Activated T-cell treated with anti-CD3 and anti-CD28 coated beads for 4 hours (primary cell): ENCODE measurements around the gene FAM181A.

Experiments used
- DNase-seq: peaks from one replicate; pipeline ENCODE4 v3.0.0-alpha.2; 2020

Gene FAM181A

GRCh38 chr14:93926873-93927799 lies at the start of gene FAM181A:
TSS of gene FAM181A (plus strand) at chr14:93927344. CDS start at chr14:93928286, 942 bp downstream.
- no peak for DNase-seq

GRCh38 chr14:93878212-93878611 lies 48.9 kb upstream of the FAM181A start:
- DNase-seq = no peak

- DNase-seq = no peak
These were observed 48.3 kb upstream of the FAM181A start for GRCh38 chr14:93878871-93879270.

- no peak for DNase-seq
These were observed 47.7 kb upstream of the FAM181A start for GRCh38 chr14:93879362-93879983.

GRCh38 chr14:93880021-93880820 lies 46.9 kb upstream of the FAM181A start:
- no peak for DNase-seq

GRCh38 chr14:93884950-93885349 lies 42.2 kb upstream of the FAM181A start:
- no peak for DNase-seq

GRCh38 chr14:93888995-93889394 lies 38.1 kb upstream of the FAM181A start:
- no peak for DNase-seq

GRCh38 chr14:93889739-93890483 lies 37.2 kb upstream of the FAM181A start:
- DNase-seq = no peak

- no peak for DNase-seq
These were observed 35.2 kb upstream of the FAM181A start for GRCh38 chr14:93891756-93892504.

GRCh38 chr14:93892505-93892839 lies 34.7 kb upstream of the FAM181A start:
- no peak for DNase-seq

- peak; percentile 64 for DNase-seq
These were observed 34.1 kb upstream of the FAM181A start for GRCh38 chr14:93892923-93893558.

GRCh38 chr14:93893661-93894261 lies 33.4 kb upstream of the FAM181A start:
- no peak for DNase-seq

- no peak for DNase-seq
These were observed 32.0 kb upstream of the FAM181A start for GRCh38 chr14:93895023-93895604.

- DNase-seq = no peak
These were observed 29.7 kb upstream of the FAM181A start for GRCh38 chr14:93897476-93897845.

- DNase-seq = no peak
These were observed 29.0 kb upstream of the FAM181A start for GRCh38 chr14:93898081-93898611.

GRCh38 chr14:93898731-93899130 lies 28.4 kb upstream of the FAM181A start:
- DNase-seq = no peak

- DNase-seq = no peak
These were observed 25.3 kb upstream of the FAM181A start for GRCh38 chr14:93901813-93902212.

- DNase-seq = no peak
These were observed 24.4 kb upstream of the FAM181A start for GRCh38 chr14:93902619-93903307.

- DNase-seq = no peak
These were observed 23.6 kb upstream of the FAM181A start for GRCh38 chr14:93903342-93904184.
